NOMO-1 treated with dmso at 0.1 percent for 144 hours (cell line): Measurements from ENCODE around the gene LMX1B.

Source experiments
- DNase-seq: peaks from one replicate; lab custom pipeline; 2025; ENCODE audit not compliant: unreplicated experiment; lab: John Stamatoyannopoulos, UW

Gene LMX1B

DNA sequence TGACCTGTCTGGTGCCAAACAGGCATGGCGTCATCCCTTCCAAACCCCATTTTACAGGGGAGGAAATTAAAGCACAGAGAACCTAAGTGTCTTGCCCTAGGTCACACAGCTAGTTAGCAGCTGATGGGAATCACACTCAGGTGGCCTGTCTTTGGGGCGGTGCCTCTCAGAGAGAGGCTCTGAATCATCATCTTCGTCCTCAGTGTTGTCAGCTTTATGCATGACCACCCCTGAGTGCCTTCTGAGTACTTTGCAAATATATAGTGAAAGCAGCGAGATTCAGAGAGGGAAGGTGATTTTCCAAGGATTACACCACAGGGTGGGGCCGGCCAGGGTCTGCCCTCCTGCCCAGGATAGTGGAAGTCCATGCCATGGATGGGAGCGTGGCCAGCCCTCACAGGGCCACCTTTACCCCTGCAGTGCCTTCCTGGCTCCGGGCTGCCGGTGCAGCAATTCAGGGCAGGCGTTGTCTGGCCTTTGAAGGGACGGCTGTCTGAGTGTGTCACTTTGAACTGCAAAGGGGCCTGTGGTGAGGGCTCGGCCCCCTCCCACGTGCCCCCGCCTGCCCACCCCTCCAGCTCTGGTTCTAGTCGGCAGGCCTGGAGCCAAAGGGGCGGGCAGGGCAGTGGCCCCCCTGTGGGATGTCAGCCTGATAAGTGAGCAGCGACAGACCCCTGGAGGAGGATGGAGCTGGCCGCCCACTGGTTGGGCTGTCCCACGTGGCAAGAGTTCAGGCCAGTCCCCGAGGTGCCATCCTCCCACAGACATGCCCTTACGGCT is 16.9 kb downstream of the LMX1B start:
- DNase-seq: no peak

GRCh38 chr9:126631254-126631653 is 17.5 kb downstream of the LMX1B start:
- no peak for DNase-seq

- DNase-seq: no peak
Observed at GRCh38 chr9:126633881-126634558, 20.3 kb downstream of the LMX1B start.

DNA sequence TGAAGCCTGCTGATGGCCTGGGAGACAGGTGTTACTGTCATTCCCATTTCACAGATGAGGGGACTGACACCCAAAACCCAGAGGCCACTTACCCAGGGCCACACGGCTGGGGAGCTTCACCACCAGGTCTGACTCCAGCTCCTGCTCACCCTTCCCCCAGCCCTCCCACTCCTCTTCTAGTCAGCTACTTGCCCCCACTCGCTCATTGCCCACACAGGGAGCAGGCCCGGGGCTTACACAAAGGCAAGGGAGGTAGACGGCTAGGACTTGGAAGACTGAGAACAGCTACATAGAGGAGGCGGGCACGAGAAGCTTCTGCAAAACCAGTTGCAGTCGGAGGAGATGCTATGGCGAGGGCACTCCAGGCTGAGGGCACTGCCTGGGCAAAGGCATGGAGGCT is 21.3 kb downstream of the LMX1B start:
- DNase-seq: no peak

GRCh38 chr9:126635661-126636439 is 22.1 kb downstream of the LMX1B start:
- DNase-seq: no peak

- DNase-seq: no peak
Observed at GRCh38 chr9:126636983-126637798, 23.5 kb downstream of the LMX1B start.

- DNase-seq: no peak
Observed at GRCh38 chr9:126638571-126639132, 24.9 kb downstream of the LMX1B start.

DNA sequence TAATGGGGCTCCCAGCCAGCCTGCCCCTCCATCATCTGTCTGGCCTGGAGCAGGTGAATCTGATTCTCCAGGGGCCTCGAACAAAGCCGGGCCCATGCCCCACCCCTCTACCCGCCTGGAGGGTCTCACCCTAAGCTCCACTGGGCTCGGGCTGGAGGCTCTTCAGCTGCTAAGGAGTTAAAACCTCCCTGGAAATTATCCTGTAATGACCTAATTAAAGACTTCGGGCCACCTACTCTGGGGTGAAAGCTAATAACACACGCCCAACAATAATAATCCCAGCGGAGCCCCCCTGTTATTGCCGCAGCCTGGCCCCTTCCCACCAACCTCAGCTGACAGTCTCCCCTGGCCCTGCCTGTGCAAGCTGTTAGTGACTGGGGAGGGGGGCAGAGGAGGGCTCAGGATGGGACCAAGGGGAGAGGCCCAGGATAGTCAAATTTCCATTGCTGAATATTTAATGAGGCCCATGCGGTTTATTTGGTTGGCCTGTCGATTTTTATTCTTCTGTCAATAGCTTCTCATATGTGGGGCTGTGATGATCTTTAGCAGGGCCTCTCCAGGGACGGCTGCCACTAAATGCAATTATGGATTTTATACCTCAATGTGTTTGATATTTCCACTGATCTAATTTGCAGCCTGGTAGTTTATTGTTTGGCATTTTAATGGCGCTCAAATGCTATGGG is 25.7 kb downstream of the LMX1B start:
- no peak for DNase-seq

DNA sequence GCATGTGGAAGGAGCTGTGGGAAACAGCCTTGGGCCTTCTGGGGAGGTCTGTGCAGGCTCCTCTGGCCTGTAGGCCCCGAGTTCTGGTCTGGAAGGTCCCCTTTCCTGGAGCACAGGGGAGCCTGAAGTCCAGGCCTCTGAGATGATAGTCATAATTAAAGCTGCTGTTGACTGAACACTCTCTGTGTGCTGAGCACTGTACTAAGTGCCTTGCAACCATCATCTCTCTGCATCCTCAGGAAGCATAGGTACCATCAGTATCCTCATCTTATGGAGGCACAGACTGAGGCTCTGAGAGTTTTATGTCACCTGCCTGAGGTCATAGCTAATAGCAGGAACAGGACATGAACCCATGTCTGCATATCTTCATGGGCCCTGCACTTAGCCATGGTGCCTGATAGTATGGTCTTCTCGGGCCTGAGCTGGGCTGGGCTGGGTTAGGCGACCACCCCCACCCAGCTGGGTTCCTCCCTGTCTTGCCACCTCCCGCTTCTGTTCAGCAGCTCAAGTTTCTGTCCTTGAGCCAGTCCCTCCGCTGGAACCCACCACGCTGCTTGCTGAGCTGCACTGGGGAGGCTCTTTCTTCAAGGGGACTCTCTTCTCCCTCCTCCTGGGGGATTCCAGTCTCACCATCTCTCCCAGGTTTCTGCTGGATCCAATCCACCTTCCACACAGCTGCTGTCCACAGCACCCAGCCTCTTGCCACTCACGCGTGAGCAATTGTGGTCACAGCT is 27.6 kb downstream of the LMX1B start:
- no peak for DNase-seq

DNA sequence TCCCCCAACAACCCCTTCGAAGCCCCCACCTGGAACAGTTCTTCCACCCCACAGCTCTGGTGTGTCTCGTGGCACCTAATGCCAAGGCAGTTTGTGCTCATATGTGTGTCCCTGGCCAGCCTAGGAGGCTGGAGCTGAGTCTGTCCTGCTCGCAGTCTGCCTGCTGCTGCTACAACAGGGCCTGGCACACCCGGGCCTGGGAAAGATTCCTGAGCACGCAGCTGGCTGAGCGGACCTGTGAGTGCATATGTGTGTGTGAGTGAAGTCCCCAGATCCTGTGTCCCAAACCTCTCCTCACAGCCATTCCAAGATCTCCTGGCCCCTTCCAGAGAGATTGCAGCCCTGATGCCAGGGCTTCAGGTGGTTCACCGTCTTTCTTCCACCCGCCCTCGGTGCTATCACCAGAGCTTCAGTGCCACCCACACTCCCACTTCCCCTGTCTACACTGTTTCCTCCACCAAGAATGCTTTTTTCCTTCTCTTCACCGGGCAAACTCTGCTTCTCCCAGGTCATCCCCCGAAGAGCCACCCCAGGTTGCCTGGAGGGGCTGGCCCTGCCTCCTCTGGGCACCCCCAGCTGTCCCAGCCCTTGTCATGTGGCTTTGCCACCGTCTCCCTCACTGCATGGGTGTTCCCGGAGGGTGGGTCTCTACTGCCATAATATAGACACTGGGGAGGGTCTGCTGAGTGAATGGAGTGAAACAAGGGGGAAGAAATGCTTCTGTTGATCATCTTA is 28.4 kb downstream of the LMX1B start:
- DNase-seq: no peak

- DNase-seq: no peak
Observed at GRCh38 chr9:126642839-126643238, 29.1 kb downstream of the LMX1B start.

- DNase-seq: no peak
Observed at GRCh38 chr9:126643945-126644527, 30.3 kb downstream of the LMX1B start.

- no peak for DNase-seq
Observed at GRCh38 chr9:126646162-126646561, 32.4 kb downstream of the LMX1B start.

GRCh38 chr9:126647585-126648411 is 34.1 kb downstream of the LMX1B start:
- DNase-seq: no peak

DNA sequence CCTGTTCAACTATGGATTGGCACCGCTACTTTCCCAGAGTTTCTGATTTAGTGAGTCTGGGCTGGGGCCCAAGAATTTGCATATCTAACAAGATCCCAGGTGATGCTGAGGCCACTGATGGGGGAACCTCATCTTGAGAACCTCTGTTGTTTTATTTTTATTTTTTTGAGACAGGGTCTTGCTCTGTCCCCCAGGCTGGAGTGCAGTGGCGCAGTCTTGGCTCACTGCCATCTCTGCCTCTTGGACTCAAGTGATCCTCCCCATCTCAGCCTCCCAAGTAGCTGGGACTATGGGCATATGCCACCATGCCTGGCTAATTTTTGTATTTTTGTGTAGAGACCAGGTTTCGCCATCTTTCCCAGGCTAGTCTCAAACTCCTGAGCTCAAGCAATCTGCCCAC is 35.7 kb downstream of the LMX1B start:
- no peak for DNase-seq

- no peak for DNase-seq
Observed at GRCh38 chr9:126650404-126651341, 36.9 kb downstream of the LMX1B start.
